CD4-positive, alpha-beta memory T cell (primary cell): ENCODE measurements around the gene ERC1. TPM values are rescaled to one million over a fixed set of nuclear protein-coding genes. Genes with fewer than 3 reads are reported as not detected.
"Not testable (repeated sequence)": the region's sequence is repeated elsewhere in the genome, so short reads cannot be mapped to it uniquely, and the experiment has no call there.

Experiments used
- CTCF ChIA-PET: fragments of 350-600 bp; sonication (Branson Sonifier 250); formaldehyde crosslinking; loops from one replicate; lab custom pipeline; 2021; ENCODE audit warnings: inconsistent platforms; ENCODE audit not compliant: partially characterized antibody; lab: Charles Lee
- POLR2A ChIA-PET: fragments of 350-600 bp; sonication (Branson Sonifier 250); formaldehyde crosslinking; loops from one replicate; lab custom pipeline; 2021; ENCODE audit not compliant: partially characterized antibody; lab: Charles Lee
- DNase-seq, 5 donors: peaks; one replicate each; pipeline versions ENCODE4 v3.0.0 to v3.0.0-alpha.2; 2020 to 2022; ENCODE audit warnings: mixed read lengths in 1 of 5
- H3K27ac ChIP-seq: one replicate; pipeline ENCODE4 v1.7.0; 2013; ENCODE audit warnings: low read depth, low read length
- H3K27me3 ChIP-seq: 2 replicates; pipeline ENCODE4 v1.7.0; 2013; ENCODE audit warnings: mild to moderate bottlenecking, low read length, moderate library complexity; ENCODE audit not compliant: insufficient read depth
- H3K36me3 ChIP-seq: 2 replicates; pipeline ENCODE4 v1.7.0; 2013; ENCODE audit warnings: mild to moderate bottlenecking, low read length, moderate library complexity; ENCODE audit not compliant: insufficient read depth
- H3K4me1 ChIP-seq: 2 replicates; pipeline ENCODE4 v1.7.0; 2013; ENCODE audit warnings: mild to moderate bottlenecking, low read length, moderate library complexity; ENCODE audit not compliant: insufficient read depth
- H3K4me3 ChIP-seq, 2 donors: one replicate each; pipeline ENCODE4 v1.7.0; 2013; ENCODE audit warnings: low read length in 2 of 2, mild to moderate bottlenecking in 1 of 2
- H3K9me3 ChIP-seq, 2 donors: one replicate each; pipeline ENCODE4 v1.7.0; 2013; ENCODE audit warnings: low read length in 2 of 2, control low read depth in 1 of 2; ENCODE audit not compliant: control insufficient read depth in 1 of 2
- H3K27ac Mint-ChIP-seq, 7 donors: one replicate each; pipeline ENCODE4 v1.8.0; 2020 to 2021; ENCODE audit warnings: mixed read lengths in 7 of 7, mild to moderate bottlenecking in 6 of 7, inconsistent platforms in 3 of 7, moderate library complexity in 3 of 7
- H3K27me3 Mint-ChIP-seq, 2 donors: one replicate each; pipeline ENCODE4 v1.8.0; 2020 to 2021; ENCODE audit warnings: mixed read lengths in 2 of 2
- H3K36me3 Mint-ChIP-seq, 2 donors: one replicate each; pipeline ENCODE4 v1.8.0; 2020 to 2021; ENCODE audit warnings: mixed read lengths in 2 of 2, inconsistent platforms in 1 of 2, mild to moderate bottlenecking in 1 of 2
- H3K4me1 Mint-ChIP-seq, 4 donors: one replicate each; pipeline ENCODE4 v1.8.0; 2020 to 2021; ENCODE audit warnings: mixed read lengths in 4 of 4, mild to moderate bottlenecking in 1 of 4
- H3K4me3 Mint-ChIP-seq, 8 donors: one replicate each; pipeline ENCODE4 v1.8.0; 2020 to 2021; ENCODE audit warnings: mixed read lengths in 8 of 8, mild to moderate bottlenecking in 7 of 8, moderate library complexity in 6 of 8, inconsistent platforms in 3 of 8
- H3K9me3 Mint-ChIP-seq, 8 donors: one replicate each; pipeline ENCODE4 v1.8.0; 2020 to 2021; ENCODE audit warnings: mixed read lengths in 8 of 8, mild to moderate bottlenecking in 5 of 8, inconsistent platforms in 3 of 8, moderate library complexity in 1 of 8
- intact Hi-C: fragments of 100-400 bp; cut with micrococcal nuclease; formaldehyde crosslinking; loops from one replicate; pipeline ENCODE4 v1.15.1; 2023
- polyA plus RNA-seq, 2 donors: library from polyadenylated mRNA; unstranded; fragments of 300-500 nt; fragmentation: Illumina TruSeq; gene quantifications; one replicate each; pipeline ENCODE4 v1.2.3, GENCODE V29; 2021
- total RNA-seq, 2 experiments: library from RNA; stranded (reverse); gene quantifications; one replicate each; pipeline ENCODE4 v1.2.3, GENCODE V29; 2021

ERC1 gene
- total and polyA plus RNA-seq, 4 experiments from 2014 or later: 4.0 to 41.7 (median 28.7) TPM

DNA sequence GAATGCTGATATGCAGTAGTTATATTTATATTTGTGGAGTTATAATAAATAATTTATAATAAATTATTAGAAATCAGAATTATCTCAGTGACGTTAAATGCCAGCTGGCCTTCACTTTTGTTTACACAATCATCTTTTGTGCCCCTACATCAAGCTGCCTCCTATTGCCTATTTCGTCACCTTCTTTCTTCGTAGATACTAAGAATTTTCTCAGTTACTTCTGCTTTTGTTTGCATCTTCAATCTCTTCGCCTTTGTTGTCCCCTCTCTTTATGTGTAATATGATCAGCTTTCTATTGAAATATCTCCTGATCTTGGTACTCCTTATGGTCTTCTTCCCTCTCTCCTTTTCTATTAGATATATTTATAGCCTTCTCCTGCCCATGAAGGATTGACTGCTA, 197.0 kb downstream of the ERC1 start:
- no peaks in the 10 kb centered on the region for H3K27me3 ChIP-seq
- Mint-ChIP-seq H3K36me3 (peaks cover 39 to 56% of the 10 kb centered on the region in 2 donors), H3K9me3 (no peaks in the 10 kb centered on the region), H3K4me3 (no peak overlapping the region), H3K4me1 (peaks cover 0 to 2% (median 0%) of the 10 kb centered on the region in 4 donors), H3K27me3 (no peaks in the 10 kb centered on the region), H3K27ac (no peak overlapping the region)
- CTCF ChIA-PET: interaction anchor here (1.0 to 1.1 kb wide), 2 partner anchors 9 to 70 kb away, joined by 4 read pairs; no protein-coding TSS in a partner anchor
- no peak overlapping the region for H3K27ac ChIP-seq
- H3K9me3 ChIP-seq: no peaks in the 10 kb centered on the region
- no peak for DNase-seq
- H3K4me1 ChIP-seq: no peaks in the 10 kb centered on the region
- POLR2A ChIA-PET: interaction anchor here (0.9 kb wide), 1 partner anchor 17 kb away, joined by 3 read pairs; no protein-coding TSS in a partner anchor
- H3K36me3 ChIP-seq: no peaks in the 10 kb centered on the region
- no peak overlapping the region for H3K4me3 ChIP-seq
- intact Hi-C loops: no loop called here

DNA sequence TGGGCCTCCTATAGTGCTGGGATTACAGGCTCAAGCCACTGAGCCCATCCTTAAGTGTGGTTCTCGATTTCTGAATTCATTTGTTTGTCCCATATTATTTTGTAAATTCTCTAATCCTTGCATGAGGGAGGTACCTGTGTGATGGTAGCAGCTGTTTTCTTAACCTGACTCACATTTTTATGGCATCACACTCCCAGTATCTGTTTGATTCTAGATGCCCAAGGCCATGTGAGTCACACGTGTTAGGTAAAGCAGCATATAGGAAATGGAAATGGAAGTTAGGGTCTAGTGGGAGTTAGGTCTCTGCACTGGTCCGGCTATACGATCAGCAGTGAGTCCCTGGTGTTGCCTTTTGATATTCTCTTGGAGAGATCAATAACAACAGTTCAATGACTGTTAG, 198.1 kb downstream of the ERC1 start:
- H3K9me3 ChIP-seq: no peaks in the 10 kb centered on the region
- peaks cover 35 to 49% of the 10 kb centered on the region in 2 donors for H3K36me3 Mint-ChIP-seq
- intact Hi-C loops: no loop called here
- no peaks in the 10 kb centered on the region for H3K4me1 ChIP-seq
- POLR2A ChIA-PET: no interaction called here
- no peaks in the 10 kb centered on the region for H3K9me3 Mint-ChIP-seq
- peaks cover 0 to 2% (median 0%) of the 10 kb centered on the region in 4 donors for H3K4me1 Mint-ChIP-seq
- H3K27ac ChIP-seq: no peak overlapping the region
- H3K27me3 Mint-ChIP-seq: no peaks in the 10 kb centered on the region
- no peak overlapping the region for H3K4me3 Mint-ChIP-seq
- H3K36me3 ChIP-seq: no peaks in the 10 kb centered on the region
- CTCF ChIA-PET: interaction anchor here (1.1 kb wide), 1 partner anchor 71 kb away, joined by 4 read pairs; no protein-coding TSS in a partner anchor
- no peak overlapping the region for H3K4me3 ChIP-seq
- no peak for DNase-seq
- no peaks in the 10 kb centered on the region for H3K27me3 ChIP-seq
- H3K27ac Mint-ChIP-seq: no peak overlapping the region

DNA sequence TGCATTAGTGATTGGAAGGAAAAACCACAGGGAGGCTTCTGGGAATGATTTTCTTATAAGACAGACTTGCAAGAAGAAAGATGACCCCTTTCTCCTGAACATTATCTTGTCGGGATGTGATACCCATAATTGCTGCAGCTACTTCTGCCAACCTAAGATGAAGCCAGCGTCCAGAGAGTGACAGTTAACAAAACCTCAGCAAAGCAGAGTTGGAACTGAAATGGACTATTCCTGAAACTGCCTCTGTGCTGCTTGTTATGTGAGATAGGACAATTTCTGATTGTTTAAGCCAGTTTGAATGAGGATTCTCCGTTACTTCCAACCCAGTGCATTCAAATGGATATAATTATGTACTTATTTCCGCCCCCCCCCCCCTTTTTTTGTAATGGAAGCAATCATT, 204.5 kb downstream of the ERC1 start:
- ChIA-PET CTCF (no interaction called here), POLR2A (no interaction called here)
- no peaks in the 10 kb centered on the region for H3K27me3 Mint-ChIP-seq
- DNase-seq: no peak
- peak overlapping the region in 1 of 7 donors; percentile 4 for H3K27ac Mint-ChIP-seq
- H3K27me3 ChIP-seq: no peaks in the 10 kb centered on the region
- H3K4me1 Mint-ChIP-seq: no peaks in the 10 kb centered on the region
- no peaks in the 10 kb centered on the region for H3K36me3 ChIP-seq
- H3K36me3 Mint-ChIP-seq: peaks cover 36 to 44% of the 10 kb centered on the region in 2 donors
- no peak overlapping the region for H3K27ac ChIP-seq
- peaks cover 0 to 7% (median 5%) of the 10 kb centered on the region in 8 donors for H3K9me3 Mint-ChIP-seq
- H3K4me1 ChIP-seq: no peaks in the 10 kb centered on the region
- H3K4me3 Mint-ChIP-seq: no peak overlapping the region
- H3K9me3 ChIP-seq: no peaks in the 10 kb centered on the region
- intact Hi-C loops: no loop called here
- H3K4me3 ChIP-seq: no peak overlapping the region

GRCh38 chr12:1197264-1198018, 206.4 kb downstream of the ERC1 start:
- ChIA-PET POLR2A (no interaction called here), CTCF (no interaction called here)
- DNase-seq: no peak
- Mint-ChIP-seq H3K4me1 (peaks cover 0 to 6% (median 5%) of the 10 kb centered on the region in 4 donors), H3K36me3 (peaks cover 20 to 40% of the 10 kb centered on the region in 2 donors), H3K4me3 (no peak overlapping the region), H3K27ac (no peak overlapping the region), H3K9me3 (peaks cover 0 to 7% (median 5%) of the 10 kb centered on the region in 8 donors), H3K27me3 (no peaks in the 10 kb centered on the region)
- no peaks in the 10 kb centered on the region for H3K4me1 ChIP-seq
- H3K9me3 ChIP-seq: no peaks in the 10 kb centered on the region
- H3K4me3 ChIP-seq: no peak overlapping the region
- no peaks in the 10 kb centered on the region for H3K27me3 ChIP-seq
- no peak overlapping the region for H3K27ac ChIP-seq
- intact Hi-C loops: no loop called here
- no peaks in the 10 kb centered on the region for H3K36me3 ChIP-seq

DNA sequence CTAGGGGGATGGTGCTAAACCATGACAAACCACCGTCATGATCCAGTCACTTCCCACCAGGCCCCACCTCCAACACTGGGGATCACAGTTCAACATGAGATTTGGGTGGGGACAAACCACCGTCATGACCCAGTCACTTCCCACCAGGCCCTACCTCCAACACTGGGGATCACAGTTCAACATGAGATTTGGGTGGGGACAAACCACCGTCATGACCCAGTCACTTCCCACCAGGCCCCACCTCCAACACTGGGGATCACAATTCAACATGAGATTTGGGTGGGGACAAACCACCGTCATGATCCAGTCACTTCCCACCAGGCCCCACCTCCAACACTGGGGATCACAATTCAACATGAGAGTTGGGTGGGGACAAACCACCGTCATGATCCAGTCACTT, 207.8 kb downstream of the ERC1 start:
- H3K4me3 Mint-ChIP-seq, H3K27me3 Mint-ChIP-seq, POLR2A ChIA-PET, H3K4me1 ChIP-seq, H3K27me3 ChIP-seq, H3K9me3 Mint-ChIP-seq, H3K4me1 Mint-ChIP-seq, intact Hi-C loops, H3K36me3 ChIP-seq, H3K27ac Mint-ChIP-seq, DNase-seq, H3K9me3 ChIP-seq, H3K4me3 ChIP-seq, CTCF ChIA-PET, H3K27ac ChIP-seq: not testable (repeated sequence)
- peaks cover 17 to 40% of the 10 kb centered on the region in 2 donors for H3K36me3 Mint-ChIP-seq

GRCh38 chr12:1199700-1200099, 208.7 kb downstream of the ERC1 start:
- no peaks in the 10 kb centered on the region for H3K9me3 ChIP-seq

DNA sequence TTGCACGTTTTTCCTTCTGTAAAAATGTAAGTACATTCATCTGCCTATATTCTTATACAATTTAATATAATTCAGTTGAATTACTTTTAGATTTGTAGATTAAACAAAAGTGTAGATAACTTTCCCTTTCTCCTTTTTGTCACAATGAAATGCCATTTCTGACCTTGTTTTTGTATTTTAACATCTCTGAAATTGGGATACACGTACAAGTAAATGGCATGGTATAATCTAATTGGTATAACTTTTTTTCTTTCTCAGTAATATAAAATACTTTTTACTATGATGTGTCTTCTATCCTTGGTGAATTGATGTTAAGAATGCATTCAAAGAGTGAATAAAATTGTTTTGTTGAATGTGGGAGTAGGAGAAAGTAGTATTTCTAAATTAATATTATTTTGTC, 210.0 kb downstream of the ERC1 start:
- no peak overlapping the region for H3K27ac Mint-ChIP-seq
- no peak overlapping the region for H3K4me3 Mint-ChIP-seq
- Histone ChIP-seq H3K27me3 (no peaks in the 10 kb centered on the region), H3K27ac (no peak overlapping the region), H3K36me3 (no peaks in the 10 kb centered on the region), H3K4me3 (no peak overlapping the region), H3K4me1 (peaks cover 19% of the 10 kb centered on the region), H3K9me3 (no peaks in the 10 kb centered on the region)
- no peaks in the 10 kb centered on the region for H3K27me3 Mint-ChIP-seq
- H3K36me3 Mint-ChIP-seq: peaks cover 15 to 26% of the 10 kb centered on the region in 2 donors
- intact Hi-C loops: loop anchor here (10.0 kb wide), 1 partner anchor 394 kb away; the partner anchor contains the start of gene FBXL14
- H3K4me1 Mint-ChIP-seq: peaks cover 3 to 9% (median 6%) of the 10 kb centered on the region in 4 donors
- H3K9me3 Mint-ChIP-seq: peaks cover 0 to 7% (median 5%) of the 10 kb centered on the region in 8 donors
- CTCF ChIA-PET: no interaction called here
- DNase-seq: no peak
- POLR2A ChIA-PET: no interaction called here

More at GRCh38 chr12:1199700-1200099, 208.7 kb downstream of the ERC1 start:
- Histone ChIP-seq H3K4me3 (no peak overlapping the region), H3K4me1 (peaks cover 11% of the 10 kb centered on the region), H3K36me3 (no peaks in the 10 kb centered on the region), H3K27me3 (no peaks in the 10 kb centered on the region), H3K27ac (no peak overlapping the region)
- intact Hi-C loops: loop anchor here (10.0 kb wide), 1 partner anchor 395 kb away; the partner anchor contains the start of gene FBXL14
- H3K36me3 Mint-ChIP-seq: peaks cover 17 to 36% of the 10 kb centered on the region in 2 donors
- no peak for DNase-seq
- peaks cover 0 to 7% (median 5%) of the 10 kb centered on the region in 8 donors for H3K9me3 Mint-ChIP-seq
- no peak overlapping the region for H3K4me3 Mint-ChIP-seq
- no peaks in the 10 kb centered on the region for H3K27me3 Mint-ChIP-seq
- POLR2A ChIA-PET: no interaction called here
- peaks cover 3 to 8% (median 6%) of the 10 kb centered on the region in 4 donors for H3K4me1 Mint-ChIP-seq
- CTCF ChIA-PET: no interaction called here
- H3K27ac Mint-ChIP-seq: no peak overlapping the region
